SK-N-SH treated with all-trans-retinoic acid at 6 μM for 48 hours (cell line): ENCODE measurements around the gene TMA7B.

Source experiments
- ATAC-seq: fragments of 200-7000 bp; cut with Tn5 transposase; 3 replicates; pipeline ENCODE4 v1.9.1; 2020; ENCODE audit warnings: mild to moderate bottlenecking, moderate library complexity
- CREB5 ChIP-seq: fragments of 250-450 bp; sonication (Bioruptor Pico); IDR thresholded peaks from 2 replicates; pipeline ENCODE4 v1.5.1; 2020; ENCODE audit warnings: low read depth, mild to moderate bottlenecking, moderate library complexity
- CSDC2 ChIP-seq: fragments of 250-450 bp; sonication (Bioruptor Pico); IDR thresholded peaks from 2 replicates; pipeline ENCODE4 v1.5.0; 2020; ENCODE audit warnings: mild to moderate bottlenecking, moderate library complexity
- ESRRG ChIP-seq: fragments of 250-450 bp; sonication (Bioruptor Pico); IDR thresholded peaks from 2 replicates; pipeline ENCODE4 v1.6.1; 2021; ENCODE audit warnings: mild to moderate bottlenecking
- GLIS3 ChIP-seq: fragments of 250-450 bp; sonication (Bioruptor Pico); IDR thresholded peaks from 2 replicates; pipeline ENCODE4 v1.5.0; 2020; ENCODE audit warnings: mild to moderate bottlenecking, moderate library complexity
- ISL1 ChIP-seq: fragments of 250-450 bp; sonication (Bioruptor Pico); IDR thresholded peaks from 2 replicates; pipeline ENCODE4 v2.1.2; 2022; ENCODE audit warnings: mild to moderate bottlenecking, moderate library complexity
- OSR1 ChIP-seq: fragments of 250-450 bp; sonication (Bioruptor Pico); IDR thresholded peaks from 2 replicates; pipeline ENCODE4 v1.8.0; 2022; ENCODE audit warnings: moderate library complexity, mild to moderate bottlenecking, inconsistent platforms
- PATZ1 ChIP-seq: fragments of 250-450 bp; sonication (Bioruptor Pico); IDR thresholded peaks from 2 replicates; pipeline ENCODE4 v1.8.0; 2020; ENCODE audit warnings: mild to moderate bottlenecking, moderate library complexity, borderline replicate concordance
- POU6F1 ChIP-seq: fragments of 250-450 bp; sonication (Bioruptor Pico); IDR thresholded peaks from 2 replicates; pipeline ENCODE4 v1.8.0; 2021; ENCODE audit warnings: low read depth, mild to moderate bottlenecking, moderate library complexity, borderline replicate concordance
- RARB ChIP-seq: fragments of 250-450 bp; sonication (Bioruptor Pico); IDR thresholded peaks from 2 replicates; pipeline ENCODE4 v1.8.0; 2021; ENCODE audit warnings: mild to moderate bottlenecking, moderate library complexity
- SNAI2 ChIP-seq: fragments of 250-450 bp; sonication (Bioruptor Pico); IDR thresholded peaks from 2 replicates; pipeline ENCODE4 v1.5.0; 2020; ENCODE audit warnings: mild to moderate bottlenecking, moderate library complexity
- TCF4 ChIP-seq: fragments of 250-450 bp; sonication (Bioruptor Pico); IDR thresholded peaks from 2 replicates; pipeline ENCODE4 v1.8.0; 2021; ENCODE audit warnings: mild to moderate bottlenecking, moderate library complexity, borderline replicate concordance
- TOX ChIP-seq: fragments of 250-450 bp; sonication (Bioruptor Pico); IDR thresholded peaks from 2 replicates; pipeline ENCODE4 v1.8.0; 2021; ENCODE audit warnings: mild to moderate bottlenecking, moderate library complexity, borderline replicate concordance
- TSHZ2 ChIP-seq: fragments of 250-450 bp; sonication (Bioruptor Pico); IDR thresholded peaks from 2 replicates; pipeline ENCODE4 v1.5.0; 2020; ENCODE audit warnings: mild to moderate bottlenecking, moderate library complexity
- ZC3H10 ChIP-seq: fragments of 250-450 bp; sonication (Bioruptor Pico); IDR thresholded peaks from 2 replicates; pipeline ENCODE4 v1.5.1; 2021; ENCODE audit warnings: mild to moderate bottlenecking, moderate library complexity
- ZFP3 ChIP-seq: fragments of 250-450 bp; sonication (Bioruptor Pico); IDR thresholded peaks from 2 replicates; pipeline ENCODE4 v1.5.0; 2020; ENCODE audit warnings: mild to moderate bottlenecking, moderate library complexity
- ZFP30 ChIP-seq: fragments of 450-650 bp; formaldehyde crosslinking; IDR thresholded peaks from 2 replicates; pipeline ENCODE4 v1.5.0; 2022; ENCODE audit warnings: mild to moderate bottlenecking, moderate library complexity
- ZNF565 ChIP-seq: fragments of 450-650 bp; formaldehyde crosslinking; conservative IDR thresholded peaks from 2 replicates; pipeline ENCODE4 v1.5.0; 2020; ENCODE audit warnings: low read depth, mild to moderate bottlenecking, moderate library complexity
- ZNF70 ChIP-seq: fragments of 450-650 bp; formaldehyde crosslinking; IDR thresholded peaks from 2 replicates; pipeline ENCODE4 v1.5.0; 2020; ENCODE audit warnings: mild to moderate bottlenecking, moderate library complexity
- ZNF8 ChIP-seq: fragments of 450-650 bp; formaldehyde crosslinking; IDR thresholded peaks from 2 replicates; pipeline ENCODE4 v1.5.0; 2020; ENCODE audit warnings: mild to moderate bottlenecking, moderate library complexity

Gene TMA7B

GRCh38 chr22:39967996-39968972, 8.1 kb downstream of the TMA7B start:
- ATAC-seq, result peak; percentile 37
- TF ChIP-seq CREB5 (CRISPR knock-in tag) (no peak), ZNF8 (no peak), ZFP30 (CRISPR knock-in tag) (no peak), ZNF565 (CRISPR knock-in tag) (no peak)

- TF ChIP-seq TSHZ2 (CRISPR knock-in tag), result no peak
- TF ChIP-seq ESRRG (CRISPR knock-in tag), result no peak
- TF ChIP-seq RARB (CRISPR knock-in tag), result no peak
- TF ChIP-seq ZNF565 (CRISPR knock-in tag), result no peak
- TF ChIP-seq ZNF70 (CRISPR knock-in tag), result no peak
- TF ChIP-seq OSR1 (CRISPR knock-in tag), result no peak
- TF ChIP-seq ZC3H10, result no peak
- TF ChIP-seq TOX (CRISPR knock-in tag), result no peak
- TF ChIP-seq POU6F1 (CRISPR knock-in tag), result no peak
- TF ChIP-seq SNAI2, result no peak
- TF ChIP-seq ZFP3, result no peak
- TF ChIP-seq CSDC2 (CRISPR knock-in tag), result no peak
- no peak for TF ChIP-seq CREB5 (CRISPR knock-in tag)
- no peak for TF ChIP-seq PATZ1 (CRISPR knock-in tag)
- no peak for ATAC-seq
These were observed 10.5 kb downstream of the TMA7B start for GRCh38 chr22:39970742-39971141.

GRCh38 chr22:39972641-39973040, 12.4 kb downstream of the TMA7B start:
- TF ChIP-seq TCF4, result no peak
- no peak for TF ChIP-seq TOX (CRISPR knock-in tag)
- no peak for TF ChIP-seq OSR1 (CRISPR knock-in tag)
- TF ChIP-seq ZNF8, result no peak
- TF ChIP-seq ISL1 (CRISPR knock-in tag), result no peak
- TF ChIP-seq ZC3H10, result no peak
- no peak for TF ChIP-seq ZFP30 (CRISPR knock-in tag)
- no peak for TF ChIP-seq GLIS3 (CRISPR knock-in tag)
- TF ChIP-seq SNAI2, result no peak
- no peak for TF ChIP-seq POU6F1 (CRISPR knock-in tag)
- no peak for TF ChIP-seq ZFP3

More at GRCh38 chr22:39972641-39973040, 12.4 kb downstream of the TMA7B start:
- ATAC-seq, result no peak
